DLD1 (cell line): ENCODE results near the gene PCDH9.

ENCODE experiments used
- in situ Hi-C: cut with HindIII; loops from 2 replicates; pipeline ENCODE4 v1.10.0; 2017; ENCODE audit warnings: low sequenced_read_pairs

PCDH9 gene

GRCh38 chr13:66859078-66859477 is 371.1 kb downstream of the PCDH9 start:
- in situ Hi-C loops = no loop called here

GRCh38 chr13:66858163-66858562 is 372.0 kb downstream of the PCDH9 start:
- in situ Hi-C loops = no loop called here

- in situ Hi-C loops = no loop called here
Observed at GRCh38 chr13:66855131-66855530, 375.0 kb downstream of the PCDH9 start.

GRCh38 chr13:66853564-66853963 is 376.6 kb downstream of the PCDH9 start:
- in situ Hi-C loops = no loop called here

- in situ Hi-C loops = no loop called here
Observed at GRCh38 chr13:66849706-66850105, 380.4 kb downstream of the PCDH9 start.

GRCh38 chr13:66847541-66847940 is 382.6 kb downstream of the PCDH9 start:
- in situ Hi-C loops = no loop called here

- in situ Hi-C loops = no loop called here
Observed at GRCh38 chr13:66845393-66845792, 384.7 kb downstream of the PCDH9 start.

- in situ Hi-C loops = no loop called here
Observed at GRCh38 chr13:66844933-66845332, 385.2 kb downstream of the PCDH9 start.

- in situ Hi-C loops = no loop called here
Observed at GRCh38 chr13:66842766-66843165, 387.4 kb downstream of the PCDH9 start.

GRCh38 chr13:66840621-66841020 is 389.5 kb downstream of the PCDH9 start:
- in situ Hi-C loops = no loop called here

- in situ Hi-C loops = no loop called here
Observed at GRCh38 chr13:66837246-66837645, 392.9 kb downstream of the PCDH9 start.

- in situ Hi-C loops = no loop called here
Observed at GRCh38 chr13:66835040-66835628, 395.0 kb downstream of the PCDH9 start.

GRCh38 chr13:66830940-66831716 is 399.0 kb downstream of the PCDH9 start:
- in situ Hi-C loops = no loop called here

GRCh38 chr13:66829803-66830202 is 400.3 kb downstream of the PCDH9 start:
- in situ Hi-C loops = no loop called here

- in situ Hi-C loops = no loop called here
Observed at GRCh38 chr13:66826398-66826797, 403.7 kb downstream of the PCDH9 start.

- in situ Hi-C loops = no loop called here
Observed at GRCh38 chr13:66821551-66821950, 408.6 kb downstream of the PCDH9 start.

- in situ Hi-C loops = no loop called here
Observed at GRCh38 chr13:66811455-66811854, 418.7 kb downstream of the PCDH9 start.

- in situ Hi-C loops = no loop called here
Observed at GRCh38 chr13:66809485-66809884, 420.7 kb downstream of the PCDH9 start.

GRCh38 chr13:66807251-66807650 is 422.9 kb downstream of the PCDH9 start:
- in situ Hi-C loops = no loop called here

- in situ Hi-C loops = no loop called here
Observed at GRCh38 chr13:66805657-66806056, 424.5 kb downstream of the PCDH9 start.

GRCh38 chr13:66803808-66804456 is 426.2 kb downstream of the PCDH9 start:
- in situ Hi-C loops = no loop called here
